Testis (tissue), 3 donors: ENCODE data around the gene CDK14. TPM values are rescaled to one million over a fixed set of nuclear protein-coding genes. Genes with fewer than 3 reads are reported as not detected.

Experiments used
- DNase-seq: peaks from one replicate; pipeline ENCODE4 v3.0.0-alpha.2; 2019
- H3K27ac ChIP-seq, 2 donors: fragments of 200-600 bp; sonication (generic); one replicate each; pipeline ENCODE4 v1.5.1; 2019
- H3K27me3 ChIP-seq: fragments of 200-600 bp; sonication (generic); one replicate; pipeline ENCODE4 v1.5.1; 2019
- H3K36me3 ChIP-seq: fragments of 200-600 bp; sonication (generic); one replicate; pipeline ENCODE4 v1.5.1; 2017; ENCODE audit warnings: low read depth; ENCODE audit errors: missing control alignments
- H3K4me1 ChIP-seq: fragments of 200-600 bp; sonication (generic); one replicate; pipeline ENCODE4 v1.5.1; 2019
- H3K4me3 ChIP-seq, 2 donors: fragments of 200-600 bp; sonication (generic); one replicate each; pipeline ENCODE4 v1.5.1; 2017 to 2019
- H3K9me3 ChIP-seq: fragments of 200-600 bp; sonication (generic); one replicate; pipeline ENCODE4 v1.5.1; 2017
- POLR2A ChIP-seq: fragments of 450-650 bp; IDR thresholded peaks from one replicate; pipeline ENCODE4 v1.6.1; 2017; ENCODE audit warnings: antibody characterized with exemption, mild to moderate bottlenecking, moderate library complexity
- WGBS, 2 donors: methylation state at CpG; one replicate each; pipeline ENCODE4 v1.1.5; 2018; 5-methylcytosine and 5-hydroxymethylcytosine counted together
- intact Hi-C: fragments of 100-400 bp; cut with DNase I; formaldehyde crosslinking; loops from one replicate; pipeline ENCODE4 v1.15.1; 2023; ENCODE audit warnings: low total_unique reads
- polyA plus RNA-seq: library from polyadenylated mRNA; stranded (reverse); fragments of 350-450 nt; fragmentation: Illumina TruSeq; extraction: RNeasy Lipid Tissue Mini Kit (QIAGEN cat#74804); gene quantifications from one replicate; pipeline ENCODE4 v1.2.3, GENCODE V29; 2014; ENCODE audit warnings: low read depth, low replicate concordance; ENCODE audit not compliant: insufficient read depth
- total RNA-seq, 2 donors: library from RNA; depleted of rRNA; stranded (reverse); fragments of >200 nt; gene quantifications; one replicate each; pipeline ENCODE4 v1.2.3, GENCODE V29; 2016
- TF ChIP-seq, protein P1 (sequence below), 3 experiments: fragments of 450-650 bp in 2 of 3; fragments of 200-600 bp in 1 of 3; sonication (generic) in 1 of 3; IDR thresholded peaks; one replicate each; pipeline ENCODE4 v1.5.1; 2016 to 2019; ENCODE audit warnings: antibody characterized with exemption in 3 of 3, mild to moderate bottlenecking in 2 of 3, moderate library complexity in 1 of 3

CDK14 gene
- total and polyA plus RNA-seq, 3 donors from 2014 or later: 18.9 to 22.7 (median 19.5) TPM

DNA sequence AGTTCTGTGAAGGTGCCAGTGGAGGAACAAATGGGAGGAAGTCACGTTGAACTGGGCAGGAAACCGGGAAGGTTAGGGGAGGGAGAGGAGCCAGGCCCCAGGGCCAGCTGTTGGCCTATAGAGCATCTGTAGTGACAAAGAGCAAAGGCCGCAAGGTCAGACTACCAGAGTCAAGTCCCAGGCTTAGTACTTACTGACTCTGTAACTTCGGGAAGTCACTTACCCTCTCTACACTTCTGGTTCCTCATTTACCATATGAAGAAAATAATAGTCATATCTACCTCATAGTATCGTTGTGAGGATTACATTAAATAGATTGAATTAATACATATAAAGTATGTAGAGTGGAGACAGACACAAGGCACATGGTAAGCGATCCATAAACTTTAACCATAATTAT, 566.3 kb downstream of the CDK14 start:
- no peak overlapping the region for H3K27ac ChIP-seq
- H3K27me3 ChIP-seq: no peaks in the 10 kb centered on the region
- WGBS, 2 donors: 70 to 72% methylated on average over 6 of the region's 6 CpGs
- H3K4me1 ChIP-seq: no peaks in the 10 kb centered on the region
- DNase-seq: no peak
- TF ChIP-seq POLR2A: no peak
- TF ChIP-seq, protein P1, sequence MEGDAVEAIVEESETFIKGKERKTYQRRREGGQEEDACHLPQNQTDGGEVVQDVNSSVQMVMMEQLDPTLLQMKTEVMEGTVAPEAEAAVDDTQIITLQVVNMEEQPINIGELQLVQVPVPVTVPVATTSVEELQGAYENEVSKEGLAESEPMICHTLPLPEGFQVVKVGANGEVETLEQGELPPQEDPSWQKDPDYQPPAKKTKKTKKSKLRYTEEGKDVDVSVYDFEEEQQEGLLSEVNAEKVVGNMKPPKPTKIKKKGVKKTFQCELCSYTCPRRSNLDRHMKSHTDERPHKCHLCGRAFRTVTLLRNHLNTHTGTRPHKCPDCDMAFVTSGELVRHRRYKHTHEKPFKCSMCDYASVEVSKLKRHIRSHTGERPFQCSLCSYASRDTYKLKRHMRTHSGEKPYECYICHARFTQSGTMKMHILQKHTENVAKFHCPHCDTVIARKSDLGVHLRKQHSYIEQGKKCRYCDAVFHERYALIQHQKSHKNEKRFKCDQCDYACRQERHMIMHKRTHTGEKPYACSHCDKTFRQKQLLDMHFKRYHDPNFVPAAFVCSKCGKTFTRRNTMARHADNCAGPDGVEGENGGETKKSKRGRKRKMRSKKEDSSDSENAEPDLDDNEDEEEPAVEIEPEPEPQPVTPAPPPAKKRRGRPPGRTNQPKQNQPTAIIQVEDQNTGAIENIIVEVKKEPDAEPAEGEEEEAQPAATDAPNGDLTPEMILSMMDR (IDR thresholded peaks at IDR 0.05): no peak
- intact Hi-C loops: no loop called here
- no peak overlapping the region for H3K4me3 ChIP-seq
- no peaks in the 10 kb centered on the region for H3K9me3 ChIP-seq
- no peaks in the 10 kb centered on the region for H3K36me3 ChIP-seq

DNA sequence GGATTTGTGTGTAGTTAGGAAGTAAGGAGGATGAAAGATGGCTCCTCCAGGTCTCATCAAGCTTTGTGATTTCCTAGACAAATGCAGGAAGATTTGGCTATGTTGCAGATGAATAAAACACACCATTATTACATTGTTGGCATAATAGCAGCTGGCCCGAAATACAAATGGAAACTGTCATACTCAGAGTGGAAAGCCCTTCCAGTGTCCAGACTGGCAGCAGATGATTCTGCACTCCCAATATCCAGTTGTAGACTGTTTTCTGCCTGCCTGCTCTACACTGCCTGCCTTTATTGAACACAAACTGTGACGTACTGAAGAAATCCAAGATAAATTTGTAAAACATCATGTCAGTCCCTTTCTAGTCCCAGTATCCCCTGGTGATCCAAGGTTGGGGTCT, 568.4 kb downstream of the CDK14 start:
- Histone ChIP-seq H3K4me1 (no peaks in the 10 kb centered on the region), H3K27me3 (no peaks in the 10 kb centered on the region), H3K4me3 (no peak overlapping the region), H3K27ac (no peak overlapping the region), H3K9me3 (no peaks in the 10 kb centered on the region), H3K36me3 (no peaks in the 10 kb centered on the region)
- WGBS, 2 donors: 89 to 95% methylated on average over 2 of the region's 2 CpGs
- intact Hi-C loops: no loop called here
- TF ChIP-seq, protein P1 (IDR thresholded peaks at IDR 0.05): no peak
- no peak for TF ChIP-seq POLR2A
- no peak for DNase-seq

DNA sequence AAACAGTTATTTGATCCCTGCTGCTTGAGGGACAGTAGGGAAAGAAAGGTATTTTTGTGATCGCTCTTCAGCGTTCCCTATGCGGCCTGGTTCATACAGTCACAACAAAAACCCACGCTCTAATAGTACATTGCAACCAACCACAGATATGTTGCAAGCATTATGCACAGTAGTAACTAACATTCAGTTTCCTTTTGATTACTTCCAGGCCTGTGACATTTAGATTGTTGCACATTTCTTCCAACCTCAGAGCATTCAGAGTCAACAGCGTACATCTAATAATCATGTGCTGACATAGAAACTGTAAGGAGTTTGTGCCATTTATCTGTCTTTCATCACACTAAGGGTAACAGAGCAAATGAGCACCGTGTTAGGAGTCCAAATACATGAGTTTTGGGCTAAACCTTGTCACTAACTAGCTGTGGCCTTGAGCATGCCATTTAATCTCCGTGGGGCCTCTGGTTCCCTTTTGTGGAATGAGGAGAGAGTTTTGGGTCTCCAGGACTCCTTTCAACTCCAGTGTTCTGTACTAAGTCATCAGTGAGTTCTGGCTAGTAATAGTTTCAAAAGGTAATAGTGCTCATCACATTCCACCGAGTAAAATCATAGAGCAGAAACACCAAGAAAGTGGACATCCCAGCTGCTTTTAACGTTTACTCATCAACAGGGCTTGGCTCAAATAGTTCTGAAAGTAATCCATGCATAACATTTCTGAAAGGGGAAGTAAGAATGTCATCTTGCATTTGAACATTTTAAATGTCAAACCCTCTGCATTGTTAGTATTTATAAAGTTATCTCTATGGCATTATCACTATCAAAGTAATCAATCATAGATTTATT, 569.1 kb downstream of the CDK14 start:
- Histone ChIP-seq H3K27ac (no peak overlapping the region), H3K27me3 (no peaks in the 10 kb centered on the region), H3K36me3 (no peaks in the 10 kb centered on the region), H3K4me1 (no peaks in the 10 kb centered on the region), H3K9me3 (no peaks in the 10 kb centered on the region), H3K4me3 (no peak overlapping the region)
- WGBS, 2 donors: 70 to 76% methylated on average over 9 of the region's 9 CpGs
- TF ChIP-seq POLR2A: no peak
- TF ChIP-seq, protein P1 (IDR thresholded peaks at IDR 0.05): no peak
- DNase-seq: no peak
- intact Hi-C loops: no loop called here

DNA sequence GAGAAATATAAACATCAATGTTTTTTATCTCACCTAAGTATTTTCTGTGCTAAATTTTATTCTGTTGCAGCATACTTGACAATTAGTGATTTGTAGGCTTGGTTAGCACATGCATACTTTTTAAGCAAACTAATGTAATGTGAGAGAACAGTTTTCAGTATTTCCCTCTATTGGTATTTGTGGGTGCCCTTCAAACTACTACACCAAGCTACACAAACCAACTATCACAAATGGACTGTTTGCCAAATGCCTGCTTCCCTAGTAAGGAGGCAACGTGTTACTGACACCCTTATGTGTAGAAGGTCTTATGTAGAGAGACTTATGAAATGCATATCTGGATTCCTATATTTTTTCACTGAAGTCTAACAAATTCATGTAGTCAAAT, 569.7 kb downstream of the CDK14 start:
- TF ChIP-seq, protein P1 (IDR thresholded peaks at IDR 0.05): no peak
- TF ChIP-seq POLR2A: no peak
- intact Hi-C loops: no loop called here
- DNase-seq: no peak
- no peak overlapping the region for H3K27ac ChIP-seq
- H3K4me3 ChIP-seq: no peak overlapping the region
- H3K36me3 ChIP-seq: no peaks in the 10 kb centered on the region
- H3K4me1 ChIP-seq: no peaks in the 10 kb centered on the region
- no peaks in the 10 kb centered on the region for H3K27me3 ChIP-seq
- WGBS, 2 donors: 83 to 92% methylated on average over 1 of the region's 1 CpG
- H3K9me3 ChIP-seq: no peaks in the 10 kb centered on the region
